ENCODE results near the gene FBL.

The FBL gene

GRCh38 chr19:39852882-39853281 is 6.7 kb upstream of the FBL start:
- Histone ChIP-seq H3K9me3 (ENCODE audit: insufficient read depth, low read depth, low read length) (no peaks in the 10 kb centered on the region), H4K20me1 (ENCODE audit: insufficient read depth, low read length, poor library complexity, severe bottlenecking) (no peaks in the 10 kb centered on the region), H3K27me3 (ENCODE audit: insufficient read depth, low read length, poor library complexity, severe bottlenecking) (no peaks in the 10 kb centered on the region), H3K9ac (ENCODE audit: low read depth, low read length, poor library complexity, severe bottlenecking) (no peak overlapping the region), H3K4me2 (ENCODE audit: low read depth, low read length, poor library complexity, severe bottlenecking) (no peak overlapping the region), H3K36me3 (ENCODE audit: insufficient read depth, low read length) (no peaks in the 10 kb centered on the region), H2AFZ (ENCODE audit: low read length) (no peak overlapping the region), H3F3A (ENCODE audit: low read depth) (no peaks in the 10 kb centered on the region), H3K79me2 (ENCODE audit: insufficient read depth, low read length) (no peaks in the 10 kb centered on the region), H3K4me1 (ENCODE audit: insufficient read depth, low read length, poor library complexity, severe bottlenecking) (no peaks in the 10 kb centered on the region), H3K4me3 (ENCODE audit: low read length, poor library complexity, severe bottlenecking) (no peak overlapping the region), H3K9me2 (replicated peaks; ENCODE audit: low read depth, low read length) (no peaks in the 10 kb centered on the region)
- TF ChIP-seq EZH2phosphoT487 (IDR thresholded peaks at IDR 0.05; ENCODE audit: borderline replicate concordance), result no peak
- no peak for TF ChIP-seq CTCF (conservative IDR thresholded peaks at IDR 0.05; ENCODE audit: low read length)

- Histone ChIP-seq H3K9me2 (replicated peaks; ENCODE audit: low read depth, low read length) (no peaks in the 10 kb centered on the region), H3K27me3 (ENCODE audit: insufficient read depth, low read length, poor library complexity, severe bottlenecking) (no peaks in the 10 kb centered on the region), H3F3A (ENCODE audit: low read depth) (no peaks in the 10 kb centered on the region), H4K20me1 (ENCODE audit: insufficient read depth, low read length, poor library complexity, severe bottlenecking) (no peaks in the 10 kb centered on the region), H3K4me2 (ENCODE audit: low read depth, low read length, poor library complexity, severe bottlenecking) (no peak overlapping the region), H3K4me3 (ENCODE audit: low read length, poor library complexity, severe bottlenecking) (no peak overlapping the region), H3K9me3 (ENCODE audit: insufficient read depth, low read depth, low read length) (no peaks in the 10 kb centered on the region), H3K9ac (ENCODE audit: low read depth, low read length, poor library complexity, severe bottlenecking) (no peak overlapping the region), H3K36me3 (ENCODE audit: insufficient read depth, low read length) (no peaks in the 10 kb centered on the region), H3K79me2 (ENCODE audit: insufficient read depth, low read length) (peaks cover 2% of the 10 kb centered on the region), H2AFZ (ENCODE audit: low read length) (no peak overlapping the region), H3K4me1 (ENCODE audit: insufficient read depth, low read length, poor library complexity, severe bottlenecking) (peaks cover 5% of the 10 kb centered on the region)
- TF ChIP-seq CTCF (conservative IDR thresholded peaks at IDR 0.05; ENCODE audit: low read length) (no peak), EZH2phosphoT487 (IDR thresholded peaks at IDR 0.05; ENCODE audit: borderline replicate concordance) (no peak)
Observed at GRCh38 chr19:39850892-39851291, 4.7 kb upstream of the FBL start.

- H4K20me1 ChIP-seq (ENCODE audit: insufficient read depth, low read length, poor library complexity, severe bottlenecking), result peaks cover 20% of the 10 kb centered on the region
- H3F3A ChIP-seq (ENCODE audit: low read depth), result no peaks in the 10 kb centered on the region
- peaks cover 26% of the 10 kb centered on the region for H3K79me2 ChIP-seq (ENCODE audit: insufficient read depth, low read length)
- H3K27me3 ChIP-seq (ENCODE audit: insufficient read depth, low read length, poor library complexity, severe bottlenecking), result no peaks in the 10 kb centered on the region
- H2AFZ ChIP-seq (ENCODE audit: low read length), result no peak overlapping the region
- no peak overlapping the region for H3K4me2 ChIP-seq (ENCODE audit: low read depth, low read length, poor library complexity, severe bottlenecking)
- no peaks in the 10 kb centered on the region for H3K36me3 ChIP-seq (ENCODE audit: insufficient read depth, low read length)
- H3K4me3 ChIP-seq (ENCODE audit: low read length, poor library complexity, severe bottlenecking), result no peak overlapping the region
- peaks cover 20% of the 10 kb centered on the region for H3K4me1 ChIP-seq (ENCODE audit: insufficient read depth, low read length, poor library complexity, severe bottlenecking)
- no peak overlapping the region for H3K9ac ChIP-seq (ENCODE audit: low read depth, low read length, poor library complexity, severe bottlenecking)
- H3K9me2 ChIP-seq (replicated peaks; ENCODE audit: low read depth, low read length), result no peaks in the 10 kb centered on the region
- TF ChIP-seq EZH2phosphoT487 (IDR thresholded peaks at IDR 0.05; ENCODE audit: borderline replicate concordance) (no peak), CTCF (conservative IDR thresholded peaks at IDR 0.05; ENCODE audit: low read length) (no peak)
- no peaks in the 10 kb centered on the region for H3K9me3 ChIP-seq (ENCODE audit: insufficient read depth, low read depth, low read length)
Observed at GRCh38 chr19:39848392-39848791, 2.2 kb upstream of the FBL start.
